ENCODE data around the gene FAM131C.
A peak's percentile ranks its signal among the peaks of the same experiment; 100 is the strongest.
"Not testable (repeated sequence)": the region's sequence is repeated elsewhere in the genome, so short reads cannot be mapped to it uniquely, and the experiment has no call there.

Gene FAM131C

GRCh38 chr1:16036461-16036860 lies 37.0 kb downstream of the FAM131C start:
- not testable (repeated sequence) for DNase-seq (ENCODE audit: low read depth in 2 of 2)

GRCh38 chr1:16033103-16033632 lies 40.3 kb downstream of the FAM131C start:
- not testable (repeated sequence) for DNase-seq (ENCODE audit: low read depth in 2 of 2)

- peak; percentile 44 to 60 for DNase-seq (ENCODE audit: low read depth in 2 of 2)
These were observed 40.9 kb downstream of the FAM131C start for GRCh38 chr1:16032388-16033102.

GRCh38 chr1:16031551-16031950 lies 41.9 kb downstream of the FAM131C start:
- DNase-seq (ENCODE audit: low read depth in 2 of 2), result no peak

- DNase-seq (ENCODE audit: low read depth in 2 of 2), result no peak
These were observed 44.2 kb downstream of the FAM131C start for GRCh38 chr1:16029288-16029687.

- not testable (repeated sequence) for DNase-seq (ENCODE audit: low read depth in 2 of 2)
These were observed 44.5 kb downstream of the FAM131C start for GRCh38 chr1:16029003-16029268.

- DNase-seq (ENCODE audit: low read depth in 2 of 2), result no peak
These were observed 45.0 kb downstream of the FAM131C start for GRCh38 chr1:16028237-16029002.

- peak in 1 of 2 donors; percentile 35 for DNase-seq (ENCODE audit: low read depth in 2 of 2)
These were observed 46.5 kb downstream of the FAM131C start for GRCh38 chr1:16026723-16027484.

GRCh38 chr1:16026302-16026701 lies 47.1 kb downstream of the FAM131C start:
- DNase-seq (ENCODE audit: low read depth in 2 of 2), result not testable (repeated sequence)

- no peak for DNase-seq (ENCODE audit: low read depth in 2 of 2)
These were observed 50.3 kb downstream of the FAM131C start for GRCh38 chr1:16023050-16023653.

- DNase-seq (ENCODE audit: low read depth in 2 of 2), result no peak
These were observed 51.1 kb downstream of the FAM131C start for GRCh38 chr1:16022393-16022792.

GRCh38 chr1:16021681-16022080 lies 51.8 kb downstream of the FAM131C start, which contains the start of gene CLCNKA:
CLCNKA (plus strand) TSS chr1:16022036; CDS start chr1:16022620, 584 bp downstream.
- no peak for DNase-seq (ENCODE audit: low read depth in 2 of 2)

GRCh38 chr1:16020878-16021277 lies 52.6 kb downstream of the FAM131C start:
- not testable (repeated sequence) for DNase-seq (ENCODE audit: low read depth in 2 of 2)

GRCh38 chr1:16020325-16020724 lies 53.1 kb downstream of the FAM131C start:
- DNase-seq (ENCODE audit: low read depth in 2 of 2), result no peak

GRCh38 chr1:16019644-16020277 lies 53.7 kb downstream of the FAM131C start:
- no peak for DNase-seq (ENCODE audit: low read depth in 2 of 2)

GRCh38 chr1:16018749-16019643 lies 54.5 kb downstream of the FAM131C start:
- DNase-seq (ENCODE audit: low read depth in 2 of 2), result no peak

- no peak for DNase-seq (ENCODE audit: low read depth in 2 of 2)
These were observed 55.1 kb downstream of the FAM131C start for GRCh38 chr1:16018308-16018707.

GRCh38 chr1:16017461-16018303 lies 55.8 kb downstream of the FAM131C start, which contains the start of gene HSPB7:
HSPB7 (minus strand) TSS chr1:16018043; CDS start chr1:16017963, 80 bp downstream.
- DNase-seq (ENCODE audit: low read depth in 2 of 2), result no peak

- DNase-seq (ENCODE audit: low read depth in 2 of 2), result no peak
These were observed 56.4 kb downstream of the FAM131C start for GRCh38 chr1:16017076-16017460.
